GM13977 (cell line): Measurements from ENCODE around the gene LRRC4C.

ENCODE experiments used
- DNase-seq: peaks from one replicate; pipeline ENCODE4 v3.0.0; 2012; ENCODE audit warnings: low spot score
- CTCF ChIP-seq: IDR thresholded peaks from 2 replicates; pipeline ENCODE4 v1.5.1; 2012; ENCODE audit warnings: mild to moderate bottlenecking, control low read depth; ENCODE audit not compliant: insufficient read depth; ENCODE audit errors: extremely low read depth, missing control alignments
- in situ Hi-C: fragments of 300-500 bp; cut with MboI; formaldehyde crosslinking; loops from one replicate; pipeline ENCODE4 v1.12.0; 2022; ENCODE audit warnings: low sequenced_read_pairs, low pct_unique_long_range_greater_than_20kb, mixed read lengths, inconsistent platforms; ENCODE audit not compliant: unreplicated experiment

Gene LRRC4C

GRCh38 chr11:41206388-41206787 lies 253.1 kb downstream of the LRRC4C start:
- TF ChIP-seq CTCF: no peak
- in situ Hi-C loops: no loop called here
- DNase-seq: no peak

GRCh38 chr11:41201156-41201555 lies 258.3 kb downstream of the LRRC4C start:
- DNase-seq: peak; percentile 16
- TF ChIP-seq CTCF: peak; percentile 53
- in situ Hi-C loops: no loop called here

GRCh38 chr11:41190437-41191082 lies 268.9 kb downstream of the LRRC4C start:
- no peak for DNase-seq
- no peak for TF ChIP-seq CTCF
- in situ Hi-C loops: loop anchor here (25.0 kb wide), 1 partner anchor 878 kb away; no protein-coding TSS in a partner anchor

- DNase-seq: no peak
- in situ Hi-C loops: loop anchor here (25.0 kb wide), 1 partner anchor 878 kb away; no protein-coding TSS in a partner anchor
- no peak for TF ChIP-seq CTCF
Measured at GRCh38 chr11:41189701-41190436, 269.6 kb downstream of the LRRC4C start.

GRCh38 chr11:41177791-41178190 lies 281.7 kb downstream of the LRRC4C start:
- no peak for TF ChIP-seq CTCF
- no peak for DNase-seq
- in situ Hi-C loops: loop anchor here (25.0 kb wide), 1 partner anchor 865 kb away; no protein-coding TSS in a partner anchor

- DNase-seq: no peak
- in situ Hi-C loops: loop anchor here (25.0 kb wide), 1 partner anchor 863 kb away; no protein-coding TSS in a partner anchor
- TF ChIP-seq CTCF: no peak
Measured at GRCh38 chr11:41175304-41175972, 284.0 kb downstream of the LRRC4C start.
